NOMO-1 (cell line): Measurements from ENCODE around the gene HOXD11.

Experiments used
- DNase-seq, 2 experiments: peaks; one replicate each; lab custom pipeline; 2025; ENCODE audit not compliant: unreplicated experiment in 2 of 2; lab: John Stamatoyannopoulos, UW

Gene HOXD11

GRCh38 chr2:176120364-176121189, 13.5 kb downstream of the HOXD11 start:
- no peak for DNase-seq

- no peak for DNase-seq
Measured at GRCh38 chr2:176121190-176122051, 14.3 kb downstream of the HOXD11 start.

GRCh38 chr2:176122052-176122682, 15.1 kb downstream of the HOXD11 start:
- no peak for DNase-seq

GRCh38 chr2:176122683-176123410, 15.8 kb downstream of the HOXD11 start, which contains the start of gene HOXD9:
HOXD9 (plus strand) TSS chr2:176122719; CDS start chr2:176122769, 50 bp downstream.
- DNase-seq: no peak

GRCh38 chr2:176123411-176124109, 16.5 kb downstream of the HOXD11 start:
- no peak for DNase-seq

- DNase-seq: no peak
Measured at GRCh38 chr2:176124110-176124946, 17.2 kb downstream of the HOXD11 start.

GRCh38 chr2:176124947-176125771, 18.1 kb downstream of the HOXD11 start:
- no peak for DNase-seq

GRCh38 chr2:176125772-176126054, 18.6 kb downstream of the HOXD11 start:
- DNase-seq: no peak

GRCh38 chr2:176126929-176127773, 20.1 kb downstream of the HOXD11 start:
- DNase-seq: peak in 1 of 2 experiments; percentile 43

GRCh38 chr2:176127774-176128072, 20.6 kb downstream of the HOXD11 start:
- DNase-seq: no peak

GRCh38 chr2:176128172-176128981, 21.3 kb downstream of the HOXD11 start:
- DNase-seq: no peak

- DNase-seq: no peak
Measured at GRCh38 chr2:176128982-176129796, 22.1 kb downstream of the HOXD11 start, which contains the start of gene HOXD8. HOXD8 (plus strand) TSS chr2:176129705; CDS start chr2:176130367, 662 bp downstream.

- DNase-seq: no peak
Measured at GRCh38 chr2:176129813-176130146, 22.7 kb downstream of the HOXD11 start.

- DNase-seq: no peak
Measured at GRCh38 chr2:176130147-176130956, 23.3 kb downstream of the HOXD11 start.
